Neural cell (in vitro differentiated cells): ENCODE measurements around the gene ALX1. TPM values are rescaled to one million over a fixed set of nuclear protein-coding genes. Genes with fewer than 3 reads are reported as not detected.

ENCODE experiments used
- H2AFZ ChIP-seq: fragments of 200-600, 300-800 bp; sonication (generic), shearing (Covaris generic); 2 replicates; pipeline ENCODE4 v1.6.0; 2014; ENCODE audit warnings: low read depth, mild to moderate bottlenecking, antibody characterized with exemption, low read length, moderate library complexity
- H3F3A ChIP-seq: fragments of 200-600 bp; shearing (Covaris generic); 2 replicates; pipeline ENCODE4 v1.6.1; 2016; ENCODE audit warnings: mild to moderate bottlenecking, moderate library complexity, mixed read lengths, antibody characterized with exemption, low read length; ENCODE audit not compliant: insufficient read depth, poor library complexity, severe bottlenecking
- H3K27ac ChIP-seq: fragments of 200-600, 300-800 bp; sonication (generic), shearing (Covaris generic); 2 replicates; pipeline ENCODE4 v1.5.1; 2014; ENCODE audit warnings: mild to moderate bottlenecking, low read length, moderate library complexity
- H3K27me3 ChIP-seq: fragments of 300-800, 200-600 bp; sonication (generic), shearing (Covaris generic); 2 replicates; pipeline ENCODE4 v1.6.0; 2014; ENCODE audit warnings: mild to moderate bottlenecking, low read depth, low read length, moderate library complexity; ENCODE audit not compliant: insufficient read depth
- H3K36me3 ChIP-seq: fragments of 300-800, 200-600 bp; sonication (generic), shearing (Covaris generic); 2 replicates; pipeline ENCODE4 v1.5.1; 2014; ENCODE audit warnings: mild to moderate bottlenecking, antibody characterized with exemption, low read length, moderate library complexity; ENCODE audit not compliant: insufficient read depth
- H3K4me2 ChIP-seq: fragments of 300-800, 200-600 bp; sonication (generic), shearing (Covaris generic); 2 replicates; pipeline ENCODE4 v1.6.0; 2014; ENCODE audit warnings: mild to moderate bottlenecking, low read length
- H3K4me3 ChIP-seq: fragments of 300-800, 200-600 bp; sonication (generic), shearing (Covaris generic); 2 replicates; pipeline ENCODE4 v1.5.1; 2014; ENCODE audit warnings: mild to moderate bottlenecking, low read length, moderate library complexity
- H3K79me2 ChIP-seq: fragments of 200-600 bp; shearing (Covaris generic); replicated peaks from 2 replicates; pipeline ENCODE4 v1.6.0; 2014; ENCODE audit warnings: mild to moderate bottlenecking, low read length, moderate library complexity; ENCODE audit not compliant: insufficient read depth
- H3K9ac ChIP-seq: fragments of 300-800, 200-600 bp; sonication (generic), shearing (Covaris generic); 2 replicates; pipeline ENCODE4 v1.6.1; 2016; ENCODE audit warnings: mild to moderate bottlenecking, low read length, mixed read lengths
- H3K9me2 ChIP-seq: fragments of 200-600 bp; shearing (Covaris generic); 2 replicates; pipeline ENCODE4 v1.6.1; 2016; ENCODE audit warnings: mild to moderate bottlenecking, low read length, mixed read lengths; ENCODE audit not compliant: insufficient read depth
- H3K9me3 ChIP-seq: fragments of 200-600, 300-800 bp; sonication (generic), shearing (Covaris generic); 2 replicates; pipeline ENCODE4 v1.6.1; 2016; ENCODE audit warnings: mild to moderate bottlenecking, mixed run types, low read length, moderate library complexity, mixed read lengths
- H4K20me1 ChIP-seq: fragments of 200-600 bp; shearing (Covaris generic); 2 replicates; pipeline ENCODE4 v1.6.1; 2016; ENCODE audit warnings: mild to moderate bottlenecking, mixed run types; ENCODE audit not compliant: insufficient read depth
- CTCF ChIP-seq: fragments of 450-650 bp; IDR thresholded peaks from 2 replicates; pipeline ENCODE4 v1.5.1; 2014; ENCODE audit warnings: antibody characterized with exemption, mild to moderate bottlenecking, moderate library complexity; ENCODE audit not compliant: poor library complexity, severe bottlenecking
- EP300 ChIP-seq: fragments of 450-650 bp; conservative IDR thresholded peaks from 2 replicates; pipeline ENCODE4 v1.6.1; 2014; ENCODE audit warnings: antibody characterized with exemption, mild to moderate bottlenecking, moderate library complexity; ENCODE audit not compliant: poor library complexity, severe bottlenecking
- EZH2 ChIP-seq: fragments of 200-600, 300-800 bp; shearing (Covaris generic), sonication (generic); IDR thresholded peaks from 2 replicates; pipeline ENCODE4 v1.6.1; 2014; ENCODE audit warnings: antibody characterized with exemption, low read length, borderline replicate concordance, mild to moderate bottlenecking; ENCODE audit not compliant: insufficient read depth, poor library complexity, severe bottlenecking
- MXI1 ChIP-seq: fragments of 450-650 bp; conservative IDR thresholded peaks from 2 replicates; pipeline ENCODE4 v1.6.1; 2014; ENCODE audit warnings: antibody characterized with exemption, mild to moderate bottlenecking; ENCODE audit not compliant: poor library complexity, severe bottlenecking
- POLR2AphosphoS5 ChIP-seq: IDR thresholded peaks from 2 replicates; pipeline ENCODE4 v1.6.1; 2012
- RAD21 ChIP-seq: fragments of 450-650 bp; conservative IDR thresholded peaks from 2 replicates; pipeline ENCODE4 v1.6.1; 2014; ENCODE audit warnings: antibody characterized with exemption, mild to moderate bottlenecking, moderate library complexity
- REST ChIP-seq: IDR thresholded peaks from 2 replicates; pipeline ENCODE4 v1.6.1; 2012; ENCODE audit warnings: borderline replicate concordance
- SMC3 ChIP-seq: fragments of 450-650 bp; conservative IDR thresholded peaks from 2 replicates; pipeline ENCODE4 v1.6.1; 2014; ENCODE audit warnings: antibody characterized with exemption, mild to moderate bottlenecking, moderate library complexity; ENCODE audit not compliant: poor library complexity
- TAF1 ChIP-seq: IDR thresholded peaks from 2 replicates; pipeline ENCODE4 v1.6.1; 2012; ENCODE audit warnings: low read depth
- polyA plus RNA-seq: library from polyadenylated mRNA; depleted of rRNA; stranded (reverse); fragments of >200 nt; gene quantifications from 2 replicates; pipeline ENCODE4 v1.2.3, GENCODE V29; 2014

ALX1 gene
- polyA plus RNA-seq, 1 donor from 2014 or later = 0.43 TPM

GRCh38 chr12:85277191-85277590 is 2.8 kb upstream of the ALX1 start:
- TF ChIP-seq TAF1 = no peak
- TF ChIP-seq MXI1 = no peak
- TF ChIP-seq SMC3 = no peak
- no peak for TF ChIP-seq EP300
- no peak for TF ChIP-seq EZH2
- TF ChIP-seq RAD21 = no peak
- no peak for TF ChIP-seq CTCF
- no peak for TF ChIP-seq REST
- TF ChIP-seq POLR2AphosphoS5 = no peak
- Histone ChIP-seq H3K4me3 (no peak overlapping the region), H4K20me1 (no peaks in the 10 kb centered on the region), H3K27ac (no peak overlapping the region), H3K4me2 (no peak overlapping the region), H3K79me2 (no peaks in the 10 kb centered on the region), H3F3A (no peaks in the 10 kb centered on the region), H3K9me3 (peaks cover 16% of the 10 kb centered on the region), H3K36me3 (no peaks in the 10 kb centered on the region), H3K9me2 (no peaks in the 10 kb centered on the region), H3K27me3 (peaks cover 100% of the 10 kb centered on the region), H3K9ac (no peak overlapping the region), H2AFZ (no peak overlapping the region)

- no peaks in the 10 kb centered on the region for H3K36me3 ChIP-seq
- no peak overlapping the region for H3K9ac ChIP-seq
- no peak overlapping the region for H3K4me2 ChIP-seq
- TF ChIP-seq TAF1 = no peak
- no peak for TF ChIP-seq RAD21
- no peak for TF ChIP-seq EP300
- no peak for TF ChIP-seq MXI1
- no peaks in the 10 kb centered on the region for H3F3A ChIP-seq
- no peak overlapping the region for H3K27ac ChIP-seq
- no peaks in the 10 kb centered on the region for H3K9me2 ChIP-seq
- H2AFZ ChIP-seq = no peak overlapping the region
- H3K79me2 ChIP-seq = no peaks in the 10 kb centered on the region
- H3K4me3 ChIP-seq = no peak overlapping the region
- no peaks in the 10 kb centered on the region for H4K20me1 ChIP-seq
- peaks cover 100% of the 10 kb centered on the region for H3K27me3 ChIP-seq
- H3K9me3 ChIP-seq = peaks cover 16% of the 10 kb centered on the region
Observed at GRCh38 chr12:85277900-85278597, 2.0 kb upstream of the ALX1 start.
